ENCODE measurements around the gene TNFRSF1A. TPM values are rescaled to one million over a fixed set of nuclear protein-coding genes. Genes with fewer than 3 reads are reported as not detected.

Gene TNFRSF1A
- total and polyA plus RNA-seq, 9 of the 15 experiments (the other 6 are each of a cell fraction or from before 2014, with no cell fraction given): 0.76 to 43.5 (median 30.0) TPM

DNA sequence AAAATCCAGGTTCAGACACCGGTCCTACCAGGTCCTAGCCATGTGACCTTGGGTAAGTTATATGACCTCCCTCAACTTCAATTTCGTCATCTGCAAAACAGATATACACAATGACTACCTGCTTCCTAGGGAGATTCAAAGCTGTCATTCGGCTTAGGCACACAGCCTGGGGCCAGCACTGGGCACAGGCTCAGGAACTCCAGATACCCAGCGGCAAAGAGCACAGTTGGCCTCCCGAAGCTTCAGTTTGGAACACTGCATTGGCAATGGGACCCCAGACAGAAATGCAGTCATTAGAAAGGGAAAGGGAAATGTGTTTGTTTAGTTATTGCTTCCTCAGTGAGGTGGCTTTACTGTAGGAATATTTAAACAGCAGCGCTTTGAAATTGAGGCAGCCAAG, 20.0 kb downstream of the TNFRSF1A start:
- 58% methylated on average over 6 of the region's 6 CpGs for WGBS (ENCODE audit: insufficient coverage, low coverage, missing lambda C conversion rate)
- Histone ChIP-seq H4K20me1 (replicated peaks; ENCODE audit: control insufficient read depth, insufficient read depth, low read length) (no peaks in the 10 kb centered on the region), H3K4me3 (no peak overlapping the region), H3K27ac (ENCODE audit: extremely low read depth, low read depth, low read length) (no peak overlapping the region), H3K9me3 (replicated peaks; ENCODE audit: control insufficient read depth, insufficient read depth, low read depth, low read length) (no peaks in the 10 kb centered on the region), H3K4me1 (replicated peaks in 1 of 2; ENCODE audit: control insufficient read depth in 2 of 2, insufficient read depth in 2 of 2, low read length in 2 of 2) (peaks cover 16 to 26% of the 10 kb centered on the region in 2 experiments; a peak in 4 of 5 replicates), H3K4me2 (ENCODE audit: insufficient read depth, low read length) (no peak overlapping the region), H3K9ac (ENCODE audit: insufficient read depth in 1 of 2, low read depth in 2 of 2, low read length in 2 of 2) (no peak overlapping the region), H3K9me1 (ENCODE audit: control insufficient read depth, insufficient read depth, low read length) (no peaks in the 10 kb centered on the region), H3K36me3 (ENCODE audit: control insufficient read depth, insufficient read depth, low read length) (no peaks in the 10 kb centered on the region), H2AFZ (ENCODE audit: low read depth, low read length) (no peak overlapping the region), H3K79me2 (ENCODE audit: control insufficient read depth, insufficient read depth, low read length) (no peaks in the 10 kb centered on the region), H3K27me3 (ENCODE audit: control insufficient read depth in 2 of 2, insufficient read depth in 2 of 2, low read length in 2 of 2) (peaks cover 0 to 21% of the 10 kb centered on the region in 2 experiments; a peak in 4 of 5 replicates)
- intact Hi-C loops (cut with micrococcal nuclease) (loop anchor here (10.0 kb wide), 1 partner anchor 213 kb away; the partner anchor contains the start of gene GAPDH), in situ Hi-C loops (cut with MboI) (no loop called here)
- ChIA-PET POLR2A (interaction anchor here (1.1 kb wide), 1 partner anchor 70 kb away, joined by 3 read pairs; no protein-coding TSS in a partner anchor), CTCF (ENCODE audit: low intra/inter-chr PET ratio) (interaction anchor here (0.7 kb wide), 1 partner anchor 144 kb away, joined by 4 read pairs; no protein-coding TSS in a partner anchor)
- no peak for ATAC-seq
- BruUV-seq (replicated peaks): no TSS peak
- no peak for FAIRE-seq
- no peak for DNase-seq (ENCODE audit: extremely low read depth in 1 of 4, low spot score in 3 of 4)
- TF ChIP-seq MCM5 (IDR thresholded peaks at IDR 0.05; ENCODE audit: low read depth) (no peak), ZNF384 (IDR thresholded peaks at IDR 0.05; ENCODE audit: low read depth, low read length) (no peak), ZC3H4 (CRISPR knock-in tag; IDR thresholded peaks at IDR 0.05; ENCODE audit: borderline replicate concordance) (no peak), RFX1 (IDR thresholded peaks at IDR 0.05) (no peak), ZBTB1 (CRISPR knock-in tag; IDR thresholded peaks at IDR 0.05; ENCODE audit: borderline replicate concordance, low read depth) (no peak), NR2C1 (IDR thresholded peaks at IDR 0.05) (no peak), NR2C1 (tag; IDR thresholded peaks at IDR 0.05) (no peak), IFI16 (CRISPR knock-in tag; IDR thresholded peaks at IDR 0.05) (no peak), ZNF41 (CRISPR knock-in tag; conservative IDR thresholded peaks at IDR 0.05) (no peak), POLR2G (IDR thresholded peaks at IDR 0.05; ENCODE audit: low read depth, low read length) (no peak)
- TF ChIP-seq, protein P1, sequence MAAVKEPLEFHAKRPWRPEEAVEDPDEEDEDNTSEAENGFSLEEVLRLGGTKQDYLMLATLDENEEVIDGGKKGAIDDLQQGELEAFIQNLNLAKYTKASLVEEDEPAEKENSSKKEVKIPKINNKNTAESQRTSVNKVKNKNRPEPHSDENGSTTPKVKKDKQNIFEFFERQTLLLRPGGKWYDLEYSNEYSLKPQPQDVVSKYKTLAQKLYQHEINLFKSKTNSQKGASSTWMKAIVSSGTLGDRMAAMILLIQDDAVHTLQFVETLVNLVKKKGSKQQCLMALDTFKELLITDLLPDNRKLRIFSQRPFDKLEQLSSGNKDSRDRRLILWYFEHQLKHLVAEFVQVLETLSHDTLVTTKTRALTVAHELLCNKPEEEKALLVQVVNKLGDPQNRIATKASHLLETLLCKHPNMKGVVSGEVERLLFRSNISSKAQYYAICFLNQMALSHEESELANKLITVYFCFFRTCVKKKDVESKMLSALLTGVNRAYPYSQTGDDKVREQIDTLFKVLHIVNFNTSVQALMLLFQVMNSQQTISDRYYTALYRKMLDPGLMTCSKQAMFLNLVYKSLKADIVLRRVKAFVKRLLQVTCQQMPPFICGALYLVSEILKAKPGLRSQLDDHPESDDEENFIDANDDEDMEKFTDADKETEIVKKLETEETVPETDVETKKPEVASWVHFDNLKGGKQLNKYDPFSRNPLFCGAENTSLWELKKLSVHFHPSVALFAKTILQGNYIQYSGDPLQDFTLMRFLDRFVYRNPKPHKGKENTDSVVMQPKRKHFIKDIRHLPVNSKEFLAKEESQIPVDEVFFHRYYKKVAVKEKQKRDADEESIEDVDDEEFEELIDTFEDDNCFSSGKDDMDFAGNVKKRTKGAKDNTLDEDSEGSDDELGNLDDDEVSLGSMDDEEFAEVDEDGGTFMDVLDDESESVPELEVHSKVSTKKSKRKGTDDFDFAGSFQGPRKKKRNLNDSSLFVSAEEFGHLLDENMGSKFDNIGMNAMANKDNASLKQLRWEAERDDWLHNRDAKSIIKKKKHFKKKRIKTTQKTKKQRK (IDR thresholded peaks at IDR 0.05; ENCODE audit: borderline replicate concordance, low read depth, low read length): no peak
- TF ChIP-seq, protein P2, sequence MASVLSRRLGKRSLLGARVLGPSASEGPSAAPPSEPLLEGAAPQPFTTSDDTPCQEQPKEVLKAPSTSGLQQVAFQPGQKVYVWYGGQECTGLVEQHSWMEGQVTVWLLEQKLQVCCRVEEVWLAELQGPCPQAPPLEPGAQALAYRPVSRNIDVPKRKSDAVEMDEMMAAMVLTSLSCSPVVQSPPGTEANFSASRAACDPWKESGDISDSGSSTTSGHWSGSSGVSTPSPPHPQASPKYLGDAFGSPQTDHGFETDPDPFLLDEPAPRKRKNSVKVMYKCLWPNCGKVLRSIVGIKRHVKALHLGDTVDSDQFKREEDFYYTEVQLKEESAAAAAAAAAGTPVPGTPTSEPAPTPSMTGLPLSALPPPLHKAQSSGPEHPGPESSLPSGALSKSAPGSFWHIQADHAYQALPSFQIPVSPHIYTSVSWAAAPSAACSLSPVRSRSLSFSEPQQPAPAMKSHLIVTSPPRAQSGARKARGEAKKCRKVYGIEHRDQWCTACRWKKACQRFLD (CRISPR knock-in tag; IDR thresholded peaks at IDR 0.05): no peak
- TF ChIP-seq, protein P3, sequence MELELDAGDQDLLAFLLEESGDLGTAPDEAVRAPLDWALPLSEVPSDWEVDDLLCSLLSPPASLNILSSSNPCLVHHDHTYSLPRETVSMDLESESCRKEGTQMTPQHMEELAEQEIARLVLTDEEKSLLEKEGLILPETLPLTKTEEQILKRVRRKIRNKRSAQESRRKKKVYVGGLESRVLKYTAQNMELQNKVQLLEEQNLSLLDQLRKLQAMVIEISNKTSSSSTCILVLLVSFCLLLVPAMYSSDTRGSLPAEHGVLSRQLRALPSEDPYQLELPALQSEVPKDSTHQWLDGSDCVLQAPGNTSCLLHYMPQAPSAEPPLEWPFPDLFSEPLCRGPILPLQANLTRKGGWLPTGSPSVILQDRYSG (tag; conservative IDR thresholded peaks at IDR 0.05; ENCODE audit: low read depth): no peak
- TF ChIP-seq, protein P4, sequence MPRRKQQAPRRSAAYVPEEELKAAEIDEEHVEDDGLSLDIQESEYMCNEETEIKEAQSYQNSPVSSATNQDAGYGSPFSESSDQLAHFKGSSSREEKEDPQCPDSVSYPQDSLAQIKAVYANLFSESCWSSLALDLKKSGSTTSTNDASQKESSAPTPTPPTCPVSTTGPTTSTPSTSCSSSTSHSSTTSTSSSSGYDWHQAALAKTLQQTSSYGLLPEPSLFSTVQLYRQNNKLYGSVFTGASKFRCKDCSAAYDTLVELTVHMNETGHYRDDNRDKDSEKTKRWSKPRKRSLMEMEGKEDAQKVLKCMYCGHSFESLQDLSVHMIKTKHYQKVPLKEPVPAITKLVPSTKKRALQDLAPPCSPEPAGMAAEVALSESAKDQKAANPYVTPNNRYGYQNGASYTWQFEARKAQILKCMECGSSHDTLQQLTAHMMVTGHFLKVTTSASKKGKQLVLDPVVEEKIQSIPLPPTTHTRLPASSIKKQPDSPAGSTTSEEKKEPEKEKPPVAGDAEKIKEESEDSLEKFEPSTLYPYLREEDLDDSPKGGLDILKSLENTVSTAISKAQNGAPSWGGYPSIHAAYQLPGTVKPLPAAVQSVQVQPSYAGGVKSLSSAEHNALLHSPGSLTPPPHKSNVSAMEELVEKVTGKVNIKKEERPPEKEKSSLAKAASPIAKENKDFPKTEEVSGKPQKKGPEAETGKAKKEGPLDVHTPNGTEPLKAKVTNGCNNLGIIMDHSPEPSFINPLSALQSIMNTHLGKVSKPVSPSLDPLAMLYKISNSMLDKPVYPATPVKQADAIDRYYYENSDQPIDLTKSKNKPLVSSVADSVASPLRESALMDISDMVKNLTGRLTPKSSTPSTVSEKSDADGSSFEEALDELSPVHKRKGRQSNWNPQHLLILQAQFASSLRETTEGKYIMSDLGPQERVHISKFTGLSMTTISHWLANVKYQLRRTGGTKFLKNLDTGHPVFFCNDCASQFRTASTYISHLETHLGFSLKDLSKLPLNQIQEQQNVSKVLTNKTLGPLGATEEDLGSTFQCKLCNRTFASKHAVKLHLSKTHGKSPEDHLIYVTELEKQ (CRISPR knock-in tag; IDR thresholded peaks at IDR 0.05): no peak

All from K562 (cell line).